Vagina (tissue), 2 donors: ENCODE results near the gene RNF213.

ENCODE experiments used
- CTCF ChIP-seq, 3 experiments: fragments of 450-650 bp in 2 of 3; fragments of 200-600 bp in 1 of 3; sonication (generic) in 1 of 3; IDR thresholded peaks; one replicate each; pipeline ENCODE4 v1.5.1; 2017 to 2019; ENCODE audit warnings: antibody characterized with exemption in 3 of 3, mild to moderate bottlenecking in 2 of 3, moderate library complexity in 2 of 3
- POLR2A ChIP-seq, 2 donors: fragments of 450-650 bp; IDR thresholded peaks; one replicate each; pipeline ENCODE4 v1.6.1; 2017; ENCODE audit warnings: antibody characterized with exemption in 2 of 2, mild to moderate bottlenecking in 2 of 2, moderate library complexity in 2 of 2
- POLR2AphosphoS5 ChIP-seq, 2 donors: sonication (generic); formaldehyde crosslinking; IDR thresholded peaks; one replicate each; pipeline ENCODE4 v1.9.0; 2017; ENCODE audit warnings: antibody characterized with exemption in 2 of 2, mild to moderate bottlenecking in 2 of 2, low read depth in 1 of 2; ENCODE audit not compliant: insufficient read depth in 1 of 2

- TF ChIP-seq CTCF (IDR thresholded peaks at IDR 0.05) (no peak), POLR2AphosphoS5 (IDR thresholded peaks at IDR 0.05; ENCODE audit: insufficient read depth in 1 of 2, low read depth in 1 of 2) (no peak), POLR2A (IDR thresholded peaks at IDR 0.05) (no peak)
Measured at GRCh38 chr17:80319999-80320344, 59.3 kb downstream of the RNF213 start.
